ENCODE measurements around the gene KRT9. TPM values are rescaled to one million over a fixed set of nuclear protein-coding genes. Genes with fewer than 3 reads are reported as not detected.

KRT9 gene
- total RNA-seq, 2 donors from 2014 or later, result not detected

GRCh38 chr17:41530062-41531048 is 41.5 kb downstream of the KRT9 start:
- no peak overlapping the region for H3K4me3 ChIP-seq
- DNase-seq, result no peak
- no peaks in the 10 kb centered on the region for H3K9me3 ChIP-seq
- WGBS, 2 donors, result 50 to 55% methylated on average over 7 to 8 of the region's 8 CpGs
- intact Hi-C loops (cut with DNase I), result no loop called here
- H3K36me3 ChIP-seq (replicated peaks in 1 of 2; ENCODE audit: insufficient read depth in 1 of 2, low read depth in 2 of 2), result no peaks in the 10 kb centered on the region
- peak overlapping the region in 1 of 4 donors; percentile 45 for H3K27ac ChIP-seq
- peaks cover 22% of the 10 kb centered on the region for H3K4me1 ChIP-seq
- TF ChIP-seq CTCF (IDR thresholded peaks at IDR 0.05) (no peak), POLR2A (IDR thresholded peaks at IDR 0.05) (no peak)
- H3K27me3 ChIP-seq, result peaks cover 0 to 10% of the 10 kb centered on the region in 2 donors
- ATAC-seq, result peak; percentile 28

GRCh38 chr17:41529491-41529915 is 42.4 kb downstream of the KRT9 start:
- H3K9me3 ChIP-seq, result no peaks in the 10 kb centered on the region
- H3K4me1 ChIP-seq, result peaks cover 22% of the 10 kb centered on the region
- peaks cover 0 to 10% of the 10 kb centered on the region in 2 donors for H3K27me3 ChIP-seq
- H3K27ac ChIP-seq, result peak overlapping the region in 1 of 4 donors; percentile 45
- intact Hi-C loops (cut with DNase I), result no loop called here
- DNase-seq, result no peak
- H3K36me3 ChIP-seq (replicated peaks in 1 of 2; ENCODE audit: insufficient read depth in 1 of 2, low read depth in 2 of 2), result no peaks in the 10 kb centered on the region
- WGBS, 2 donors, result 86 to 90% methylated on average over 5 of the region's 5 CpGs
- TF ChIP-seq CTCF (IDR thresholded peaks at IDR 0.05), result no peak
- TF ChIP-seq POLR2A (IDR thresholded peaks at IDR 0.05), result no peak
- ATAC-seq, result no peak
- H3K4me3 ChIP-seq, result no peak overlapping the region

GRCh38 chr17:41528959-41529353 is 42.9 kb downstream of the KRT9 start:
- H3K4me1 ChIP-seq, result peaks cover 22% of the 10 kb centered on the region
- 71 to 100% methylated on average over 1 to 10 of the region's 10 CpGs for WGBS, 2 donors
- H3K4me3 ChIP-seq, result no peak overlapping the region

GRCh38 chr17:41527063-41528023 is 44.5 kb downstream of the KRT9 start:
- H3K4me3 ChIP-seq, result peak overlapping the region in 1 of 2 donors; percentile 8
- intact Hi-C loops (cut with DNase I), result no loop called here
- 17 to 24% methylated on average over 36 to 47 of the region's 62 CpGs for WGBS, 2 donors
- H3K4me1 ChIP-seq, result peaks cover 25% of the 10 kb centered on the region
- no peak for TF ChIP-seq CTCF (IDR thresholded peaks at IDR 0.05)
- no peak for TF ChIP-seq POLR2A (IDR thresholded peaks at IDR 0.05)
- no peaks in the 10 kb centered on the region for H3K36me3 ChIP-seq (replicated peaks in 1 of 2; ENCODE audit: insufficient read depth in 1 of 2, low read depth in 2 of 2)
- peak overlapping the region; percentile 17 to 85 (median 76) for H3K27ac ChIP-seq
- H3K9me3 ChIP-seq, result no peaks in the 10 kb centered on the region
- peak; percentile 41 for ATAC-seq
- peak; percentile 29 to 44 (median 38) for DNase-seq
- H3K27me3 ChIP-seq, result peaks cover 0 to 10% of the 10 kb centered on the region in 2 donors

More at GRCh38 chr17:41528959-41529353, 42.9 kb downstream of the KRT9 start:
- Histone ChIP-seq H3K27me3 (peaks cover 0 to 10% of the 10 kb centered on the region in 2 donors), H3K9me3 (no peaks in the 10 kb centered on the region), H3K27ac (peak overlapping the region in 1 of 4 donors; percentile 85), H3K36me3 (replicated peaks in 1 of 2; ENCODE audit: insufficient read depth in 1 of 2, low read depth in 2 of 2) (no peaks in the 10 kb centered on the region)
- DNase-seq, result no peak
- intact Hi-C loops (cut with DNase I), result no loop called here
- no peak for ATAC-seq
- TF ChIP-seq CTCF (IDR thresholded peaks at IDR 0.05), result no peak
- TF ChIP-seq POLR2A (IDR thresholded peaks at IDR 0.05), result no peak
